ENCODE measurements around the gene MED9.

DNA sequence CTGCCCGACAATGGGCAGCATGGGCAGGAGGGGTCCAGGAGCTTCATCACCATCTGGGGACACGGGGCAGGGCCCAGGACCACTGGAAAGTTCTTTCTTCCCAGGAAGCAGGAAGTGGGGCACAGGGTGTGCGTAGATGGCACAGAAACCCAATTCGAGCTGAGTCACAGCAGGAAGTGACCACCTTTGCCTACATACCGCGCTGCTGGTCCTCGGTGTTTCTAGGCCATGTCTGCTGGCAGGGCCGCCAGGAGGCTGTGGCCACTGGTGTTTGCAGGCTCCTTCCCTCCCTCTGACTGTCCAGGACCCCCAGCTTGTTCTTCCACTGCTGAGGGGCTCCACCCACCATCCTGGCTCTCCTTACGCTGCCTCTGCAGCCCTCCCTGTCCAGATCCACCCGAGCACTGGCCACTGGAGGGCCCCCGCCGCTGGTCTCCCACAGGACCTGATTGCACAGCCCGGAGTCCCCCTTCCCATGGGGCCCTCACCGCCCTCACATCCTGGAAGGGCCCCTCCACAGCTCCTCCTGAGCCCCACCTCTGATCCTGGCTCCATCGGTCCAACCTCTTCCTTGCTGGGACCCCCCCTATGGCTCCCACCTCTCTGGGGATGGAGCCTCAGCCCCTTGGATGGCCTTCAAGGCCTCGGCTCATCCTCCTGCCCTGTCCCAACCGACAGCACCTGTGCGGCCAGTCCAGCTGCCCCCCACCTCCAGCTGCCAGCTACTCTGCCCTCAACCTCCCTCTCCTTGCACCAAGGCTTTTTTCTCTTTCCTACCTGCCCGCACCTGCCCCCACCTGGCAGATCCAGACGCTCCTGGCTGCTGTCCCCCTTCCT lies 33.9 kb downstream of the MED9 start:
- TF ChIP-seq, protein P1, sequence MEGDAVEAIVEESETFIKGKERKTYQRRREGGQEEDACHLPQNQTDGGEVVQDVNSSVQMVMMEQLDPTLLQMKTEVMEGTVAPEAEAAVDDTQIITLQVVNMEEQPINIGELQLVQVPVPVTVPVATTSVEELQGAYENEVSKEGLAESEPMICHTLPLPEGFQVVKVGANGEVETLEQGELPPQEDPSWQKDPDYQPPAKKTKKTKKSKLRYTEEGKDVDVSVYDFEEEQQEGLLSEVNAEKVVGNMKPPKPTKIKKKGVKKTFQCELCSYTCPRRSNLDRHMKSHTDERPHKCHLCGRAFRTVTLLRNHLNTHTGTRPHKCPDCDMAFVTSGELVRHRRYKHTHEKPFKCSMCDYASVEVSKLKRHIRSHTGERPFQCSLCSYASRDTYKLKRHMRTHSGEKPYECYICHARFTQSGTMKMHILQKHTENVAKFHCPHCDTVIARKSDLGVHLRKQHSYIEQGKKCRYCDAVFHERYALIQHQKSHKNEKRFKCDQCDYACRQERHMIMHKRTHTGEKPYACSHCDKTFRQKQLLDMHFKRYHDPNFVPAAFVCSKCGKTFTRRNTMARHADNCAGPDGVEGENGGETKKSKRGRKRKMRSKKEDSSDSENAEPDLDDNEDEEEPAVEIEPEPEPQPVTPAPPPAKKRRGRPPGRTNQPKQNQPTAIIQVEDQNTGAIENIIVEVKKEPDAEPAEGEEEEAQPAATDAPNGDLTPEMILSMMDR (IDR thresholded peaks at IDR 0.05) = no peak
- TF ChIP-seq POLR2AphosphoS5 (IDR thresholded peaks at IDR 0.05; ENCODE audit: insufficient read depth in 1 of 2, low read depth in 1 of 2) = no peak
- TF ChIP-seq POLR2A (IDR thresholded peaks at IDR 0.05) = no peak

All from vagina (tissue), 2 donors.